ENCODE results near the gene ZDHHC7.
"Not testable (repeated sequence)": the region's sequence is repeated elsewhere in the genome, so short reads cannot be mapped to it uniquely, and the experiment has no call there.

The ZDHHC7 gene

GRCh38 chr16:85033171-85033570, 21.8 kb upstream of the ZDHHC7 start:
- no peak for TF ChIP-seq CTCF (IDR thresholded peaks at IDR 0.05; ENCODE audit: low read depth, low read length, missing control alignments)
- in situ Hi-C loops (cut with HindIII; ENCODE audit: low pct_ligation_motif_present, low sequenced_read_pairs) = no loop called here
- no peak for DNase-seq
- Histone ChIP-seq H3K4me3 (ENCODE audit: low read depth, low read length) (no peak overlapping the region), H3K36me3 (replicated peaks) (no peaks in the 10 kb centered on the region), H3K27ac (no peak overlapping the region), H3K27me3 (replicated peaks) (no peaks in the 10 kb centered on the region)

GRCh38 chr16:85032187-85032586, 20.9 kb upstream of the ZDHHC7 start:
- H3K27me3 ChIP-seq (replicated peaks); DNase-seq; H3K36me3 ChIP-seq (replicated peaks); H3K27ac ChIP-seq; H3K4me3 ChIP-seq (ENCODE audit: low read depth, low read length); in situ Hi-C loops (cut with HindIII; ENCODE audit: low pct_ligation_motif_present, low sequenced_read_pairs): not testable (repeated sequence)

- in situ Hi-C loops (cut with HindIII; ENCODE audit: low pct_ligation_motif_present, low sequenced_read_pairs) = no loop called here
- no peak for TF ChIP-seq CTCF (IDR thresholded peaks at IDR 0.05; ENCODE audit: low read depth, low read length, missing control alignments)
- H3K27ac ChIP-seq = no peak overlapping the region
- H3K27me3 ChIP-seq (replicated peaks) = no peaks in the 10 kb centered on the region
- no peak overlapping the region for H3K4me3 ChIP-seq (ENCODE audit: low read depth, low read length)
- no peaks in the 10 kb centered on the region for H3K36me3 ChIP-seq (replicated peaks)
- no peak for DNase-seq
Measured at GRCh38 chr16:85031451-85031850, 20.1 kb upstream of the ZDHHC7 start.

GRCh38 chr16:85029981-85030401, 18.7 kb upstream of the ZDHHC7 start:
- no peak for DNase-seq
- in situ Hi-C loops (cut with HindIII; ENCODE audit: low pct_ligation_motif_present, low sequenced_read_pairs) = no loop called here
- Histone ChIP-seq H3K27me3 (replicated peaks) (no peaks in the 10 kb centered on the region), H3K4me3 (ENCODE audit: low read depth, low read length) (no peak overlapping the region), H3K27ac (no peak overlapping the region), H3K36me3 (replicated peaks) (no peaks in the 10 kb centered on the region)
- no peak for TF ChIP-seq CTCF (IDR thresholded peaks at IDR 0.05; ENCODE audit: low read depth, low read length, missing control alignments)

- Histone ChIP-seq H3K27me3 (replicated peaks) (no peaks in the 10 kb centered on the region), H3K36me3 (replicated peaks) (no peaks in the 10 kb centered on the region), H3K27ac (no peak overlapping the region), H3K4me3 (ENCODE audit: low read depth, low read length) (no peak overlapping the region)
- in situ Hi-C loops (cut with HindIII; ENCODE audit: low pct_ligation_motif_present, low sequenced_read_pairs) = no loop called here
- no peak for DNase-seq
- TF ChIP-seq CTCF (IDR thresholded peaks at IDR 0.05; ENCODE audit: low read depth, low read length, missing control alignments) = peak; percentile 10
Measured at GRCh38 chr16:85029408-85029784, 18.1 kb upstream of the ZDHHC7 start.

- H3K4me3 ChIP-seq (ENCODE audit: low read depth, low read length) = peak overlapping the region; percentile 10
- H3K27ac ChIP-seq = no peak overlapping the region
- in situ Hi-C loops (cut with HindIII; ENCODE audit: low pct_ligation_motif_present, low sequenced_read_pairs) = no loop called here
- H3K36me3 ChIP-seq (replicated peaks) = no peaks in the 10 kb centered on the region
- TF ChIP-seq CTCF (IDR thresholded peaks at IDR 0.05; ENCODE audit: low read depth, low read length, missing control alignments) = no peak
- no peaks in the 10 kb centered on the region for H3K27me3 ChIP-seq (replicated peaks)
- DNase-seq = no peak
Measured at GRCh38 chr16:85028685-85029407, 17.5 kb upstream of the ZDHHC7 start.

All from brain microvascular endothelial cell (primary cell).